Mucosa of stomach (tissue), 1 donor: Measurements from ENCODE around the gene SLX4.
"Not testable (repeated sequence)": the region's sequence is repeated elsewhere in the genome, so short reads cannot be mapped to it uniquely, and the experiment has no call there.

Experiments used
- H3K27me3 ChIP-seq: one replicate; pipeline ENCODE4 v1.7.0; 2013; ENCODE audit warnings: mild to moderate bottlenecking, low read length; ENCODE audit not compliant: control insufficient read depth, insufficient read depth
- H3K36me3 ChIP-seq: one replicate; pipeline ENCODE4 v1.7.0; 2013; ENCODE audit warnings: low read length; ENCODE audit not compliant: control insufficient read depth, insufficient read depth
- H3K4me1 ChIP-seq: one replicate; pipeline ENCODE4 v1.7.0; 2013; ENCODE audit warnings: mild to moderate bottlenecking, low read length; ENCODE audit not compliant: control insufficient read depth, insufficient read depth
- H3K4me3 ChIP-seq: one replicate; pipeline ENCODE4 v1.7.0; 2013; ENCODE audit warnings: low read length
- H3K9ac ChIP-seq: one replicate; pipeline ENCODE4 v1.7.0; 2013; ENCODE audit warnings: mild to moderate bottlenecking, low read length, moderate library complexity
- H3K9me3 ChIP-seq: one replicate; pipeline ENCODE4 v1.7.0; 2013; ENCODE audit warnings: mild to moderate bottlenecking, low read length, moderate library complexity; ENCODE audit not compliant: control insufficient read depth
- donor health status: Pancreatic carcinoma.

The SLX4 gene, protein sequence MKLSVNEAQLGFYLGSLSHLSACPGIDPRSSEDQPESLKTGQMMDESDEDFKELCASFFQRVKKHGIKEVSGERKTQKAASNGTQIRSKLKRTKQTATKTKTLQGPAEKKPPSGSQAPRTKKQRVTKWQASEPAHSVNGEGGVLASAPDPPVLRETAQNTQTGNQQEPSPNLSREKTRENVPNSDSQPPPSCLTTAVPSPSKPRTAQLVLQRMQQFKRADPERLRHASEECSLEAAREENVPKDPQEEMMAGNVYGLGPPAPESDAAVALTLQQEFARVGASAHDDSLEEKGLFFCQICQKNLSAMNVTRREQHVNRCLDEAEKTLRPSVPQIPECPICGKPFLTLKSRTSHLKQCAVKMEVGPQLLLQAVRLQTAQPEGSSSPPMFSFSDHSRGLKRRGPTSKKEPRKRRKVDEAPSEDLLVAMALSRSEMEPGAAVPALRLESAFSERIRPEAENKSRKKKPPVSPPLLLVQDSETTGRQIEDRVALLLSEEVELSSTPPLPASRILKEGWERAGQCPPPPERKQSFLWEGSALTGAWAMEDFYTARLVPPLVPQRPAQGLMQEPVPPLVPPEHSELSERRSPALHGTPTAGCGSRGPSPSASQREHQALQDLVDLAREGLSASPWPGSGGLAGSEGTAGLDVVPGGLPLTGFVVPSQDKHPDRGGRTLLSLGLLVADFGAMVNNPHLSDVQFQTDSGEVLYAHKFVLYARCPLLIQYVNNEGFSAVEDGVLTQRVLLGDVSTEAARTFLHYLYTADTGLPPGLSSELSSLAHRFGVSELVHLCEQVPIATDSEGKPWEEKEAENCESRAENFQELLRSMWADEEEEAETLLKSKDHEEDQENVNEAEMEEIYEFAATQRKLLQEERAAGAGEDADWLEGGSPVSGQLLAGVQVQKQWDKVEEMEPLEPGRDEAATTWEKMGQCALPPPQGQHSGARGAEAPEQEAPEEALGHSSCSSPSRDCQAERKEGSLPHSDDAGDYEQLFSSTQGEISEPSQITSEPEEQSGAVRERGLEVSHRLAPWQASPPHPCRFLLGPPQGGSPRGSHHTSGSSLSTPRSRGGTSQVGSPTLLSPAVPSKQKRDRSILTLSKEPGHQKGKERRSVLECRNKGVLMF (N-terminal part only)

DNA sequence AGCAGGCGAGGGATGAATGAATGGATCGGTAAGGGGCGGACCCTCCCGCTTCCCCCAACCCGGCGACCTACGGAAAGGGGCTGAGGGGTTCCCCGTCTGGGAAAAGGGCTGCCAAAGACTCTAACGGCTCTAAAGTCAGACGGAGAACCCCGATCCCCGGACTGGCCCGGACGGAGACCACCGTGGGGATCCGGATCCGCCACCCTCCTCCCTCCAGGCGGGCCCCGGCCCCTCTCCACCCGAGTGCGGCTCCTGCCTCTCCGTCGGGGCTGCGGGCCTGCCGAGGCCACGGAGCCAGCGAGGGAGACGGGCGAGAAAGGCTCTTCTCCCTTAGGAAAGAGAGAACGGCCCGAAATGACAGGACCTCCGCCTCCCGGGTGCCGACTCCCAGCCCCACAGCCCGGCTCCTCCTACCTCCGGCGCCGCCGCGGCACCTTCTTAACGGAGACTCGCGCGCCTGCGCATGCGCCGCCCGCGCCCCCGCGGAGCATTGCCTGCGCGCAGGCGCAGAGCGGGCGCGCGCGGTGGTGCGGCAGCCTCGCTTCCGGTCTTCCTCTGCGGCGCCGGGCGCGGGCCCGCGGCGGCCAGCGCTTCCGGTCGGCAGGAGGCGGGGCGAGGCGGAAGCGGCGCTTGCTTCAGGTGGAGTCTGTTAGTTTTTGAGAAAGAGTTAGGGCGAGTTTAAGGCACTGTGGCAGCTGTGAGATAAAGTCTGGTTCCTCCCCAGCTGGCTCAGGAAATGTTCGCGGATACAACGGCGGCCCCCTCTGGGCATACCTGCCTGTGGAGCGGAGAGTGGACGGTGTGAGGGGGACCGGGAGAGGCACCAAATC lies at the start of gene SLX4:
TSS of gene SLX4 (minus strand) at position 461 of the 830 bp plus-strand sequence. CDS start 2,642 bp downstream, outside the sequence.
- H3K27me3 ChIP-seq: no peaks in the 10 kb centered on the region
- H3K36me3 ChIP-seq: no peaks in the 10 kb centered on the region
- H3K9me3 ChIP-seq: no peaks in the 10 kb centered on the region
- H3K9ac ChIP-seq: peak within 1 kb of the TSS; percentile 88
- peaks cover 18% of the 10 kb centered on the region for H3K4me1 ChIP-seq
- H3K4me3 ChIP-seq: peak within 1 kb of the TSS; percentile 99

DNA sequence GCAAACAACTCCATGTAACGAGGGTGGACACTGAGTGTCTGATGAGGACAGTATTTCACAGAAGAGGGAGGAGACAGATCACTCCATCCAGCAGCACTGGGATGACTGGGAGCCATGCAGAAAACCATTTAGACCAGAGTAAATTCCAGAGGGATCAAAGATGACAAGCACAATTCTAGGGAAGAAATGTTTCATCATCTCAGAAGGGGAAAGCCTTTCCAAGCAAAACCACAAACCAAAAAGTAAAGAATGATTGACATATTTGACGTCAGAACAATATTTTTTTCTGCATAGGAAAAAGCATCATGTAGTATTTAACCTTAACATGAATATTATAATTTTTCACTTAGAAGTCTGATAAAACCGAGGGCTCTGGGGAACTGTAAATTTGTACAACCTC lies 47.8 kb upstream of the SLX4 start:
- Histone ChIP-seq H3K9ac (no peak overlapping the region), H3K9me3 (no peaks in the 10 kb centered on the region), H3K4me3 (no peak overlapping the region), H3K36me3 (peaks cover 7% of the 10 kb centered on the region), H3K4me1 (peaks cover 14% of the 10 kb centered on the region), H3K27me3 (no peaks in the 10 kb centered on the region)

DNA sequence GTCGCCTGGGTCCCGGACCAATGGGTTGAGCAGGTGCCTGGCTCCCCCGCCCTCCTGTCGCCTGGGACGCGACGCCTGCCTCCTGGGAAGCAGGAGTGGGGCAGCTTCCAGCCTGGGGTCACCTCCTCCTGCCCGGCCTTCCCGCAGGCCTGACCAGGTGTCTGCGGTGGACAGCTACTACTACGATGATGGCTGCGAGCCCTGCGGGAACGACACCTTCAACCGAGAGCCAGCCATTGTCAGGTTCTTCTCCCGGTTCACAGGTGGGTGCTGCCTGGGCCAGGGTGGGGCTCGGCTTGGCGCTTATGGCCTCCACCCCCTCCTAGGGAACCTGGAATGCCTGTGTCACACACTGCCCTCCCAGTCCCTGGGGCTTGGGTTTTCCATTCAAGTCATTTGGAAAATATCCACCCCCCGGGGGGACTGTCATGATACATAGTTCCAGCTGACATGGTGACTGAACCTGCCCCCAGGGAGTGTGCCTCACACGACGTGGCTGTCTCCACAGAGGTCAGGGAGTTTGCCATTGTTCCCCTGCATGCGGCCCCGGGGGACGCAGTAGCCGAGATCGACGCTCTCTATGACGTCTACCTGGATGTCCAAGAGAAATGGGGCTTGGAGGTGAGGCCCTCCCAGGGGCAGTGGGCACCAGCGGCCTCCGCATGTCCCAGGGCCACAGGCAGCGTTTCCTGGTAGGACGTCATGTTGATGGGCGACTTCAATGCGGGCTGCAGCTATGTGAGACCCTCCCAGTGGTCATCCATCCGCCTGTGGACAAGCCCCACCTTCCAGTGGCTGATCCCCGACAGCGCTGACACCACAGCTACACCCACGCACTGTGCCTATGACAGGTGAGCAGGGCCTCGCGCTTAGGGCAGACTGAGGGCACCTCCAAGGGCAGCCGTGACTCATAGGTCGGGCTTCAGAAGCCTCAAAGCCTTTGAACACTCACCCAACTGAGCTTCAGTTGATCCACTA lies 45.4 kb upstream of the SLX4 start:
- Histone ChIP-seq H3K4me3 (no peak overlapping the region), H3K9ac (no peak overlapping the region), H3K36me3 (peaks cover 7% of the 10 kb centered on the region)

DNA sequence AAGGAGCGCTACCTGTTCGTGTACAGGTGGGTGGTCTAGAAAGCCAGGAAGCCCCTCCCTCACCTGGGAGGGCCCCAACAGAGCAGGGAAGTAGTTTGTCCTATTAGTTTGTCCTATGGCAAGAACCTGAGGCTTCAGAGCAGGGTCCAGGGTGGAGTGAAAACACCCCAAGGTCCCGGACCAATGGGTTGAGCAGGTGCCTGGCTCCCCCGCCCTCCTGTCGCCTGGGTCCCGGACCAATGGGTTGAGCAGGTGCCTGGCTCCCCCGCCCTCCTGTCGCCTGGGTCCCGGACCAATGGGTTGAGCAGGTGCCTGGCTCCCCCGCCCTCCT lies 44.7 kb upstream of the SLX4 start:
- H3K4me1 ChIP-seq: peaks cover 20% of the 10 kb centered on the region
- H3K27me3 ChIP-seq, H3K36me3 ChIP-seq, H3K4me3 ChIP-seq, H3K9me3 ChIP-seq, H3K9ac ChIP-seq: not testable (repeated sequence)

More for the DNA sequence above, 45.4 kb upstream of the SLX4 start:
- Histone ChIP-seq H3K4me1 (peaks cover 20% of the 10 kb centered on the region), H3K27me3 (no peaks in the 10 kb centered on the region), H3K9me3 (no peaks in the 10 kb centered on the region)

DNA sequence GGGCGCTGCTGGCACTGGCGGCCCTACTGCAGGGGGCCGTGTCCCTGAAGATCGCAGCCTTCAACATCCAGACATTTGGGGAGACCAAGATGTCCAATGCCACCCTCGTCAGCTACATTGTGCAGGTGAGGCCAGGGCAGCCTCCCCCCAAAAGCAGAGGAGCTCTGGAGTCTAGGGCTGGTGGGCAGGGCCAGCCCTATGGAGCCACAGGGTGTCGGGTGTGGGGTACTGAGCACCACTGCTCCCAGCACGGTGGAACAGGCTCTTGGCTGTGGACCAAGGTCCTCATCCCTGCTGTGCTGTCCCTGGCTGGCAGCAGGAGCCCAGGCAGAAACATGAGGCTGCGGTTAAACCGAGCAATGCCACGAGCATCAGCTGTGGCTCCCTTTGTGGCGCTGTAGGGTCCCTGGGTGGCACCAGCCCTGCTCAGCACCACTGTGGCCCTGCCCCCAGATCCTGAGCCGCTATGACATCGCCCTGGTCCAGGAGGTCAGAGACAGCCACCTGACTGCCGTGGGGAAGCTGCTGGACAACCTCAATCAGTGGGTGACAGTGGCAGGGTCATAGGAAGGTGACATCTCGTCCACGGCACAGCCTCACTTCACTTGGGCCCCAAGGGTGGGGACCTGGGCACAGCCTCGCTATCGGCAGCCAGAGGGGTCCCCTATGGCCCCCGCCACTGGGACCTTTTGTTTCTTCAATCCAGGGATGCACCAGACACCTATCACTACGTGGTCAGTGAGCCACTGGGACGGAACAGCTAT lies 44.2 kb upstream of the SLX4 start:
- H3K9ac ChIP-seq: no peak overlapping the region
- H3K27me3 ChIP-seq: no peaks in the 10 kb centered on the region
- no peaks in the 10 kb centered on the region for H3K9me3 ChIP-seq
- H3K36me3 ChIP-seq: peaks cover 7% of the 10 kb centered on the region
- no peak overlapping the region for H3K4me3 ChIP-seq
- peaks cover 20% of the 10 kb centered on the region for H3K4me1 ChIP-seq

DNA sequence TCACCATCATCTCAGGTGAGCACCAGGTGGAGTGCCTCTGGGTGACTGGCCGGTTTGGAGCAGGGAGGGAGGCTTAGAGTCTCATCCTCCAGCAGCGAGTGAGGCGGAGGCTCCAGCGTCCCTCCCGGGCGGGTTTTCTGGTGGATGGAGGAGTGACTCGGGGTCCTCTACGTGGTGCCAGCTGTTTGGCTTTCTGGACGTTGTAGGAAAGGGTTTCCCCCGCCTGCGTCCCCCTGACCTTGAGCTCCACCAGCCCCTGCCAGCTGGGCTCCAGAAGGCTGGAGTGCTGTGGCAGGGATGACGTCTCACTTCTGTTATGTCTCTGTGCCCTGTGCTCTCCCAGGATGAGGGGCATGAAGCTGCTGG lies 43.6 kb upstream of the SLX4 start:
- Histone ChIP-seq H3K4me3 (no peak overlapping the region), H3K27me3 (no peaks in the 10 kb centered on the region), H3K9me3 (no peaks in the 10 kb centered on the region), H3K9ac (no peak overlapping the region), H3K4me1 (peaks cover 20% of the 10 kb centered on the region), H3K36me3 (peaks cover 7% of the 10 kb centered on the region)

DNA sequence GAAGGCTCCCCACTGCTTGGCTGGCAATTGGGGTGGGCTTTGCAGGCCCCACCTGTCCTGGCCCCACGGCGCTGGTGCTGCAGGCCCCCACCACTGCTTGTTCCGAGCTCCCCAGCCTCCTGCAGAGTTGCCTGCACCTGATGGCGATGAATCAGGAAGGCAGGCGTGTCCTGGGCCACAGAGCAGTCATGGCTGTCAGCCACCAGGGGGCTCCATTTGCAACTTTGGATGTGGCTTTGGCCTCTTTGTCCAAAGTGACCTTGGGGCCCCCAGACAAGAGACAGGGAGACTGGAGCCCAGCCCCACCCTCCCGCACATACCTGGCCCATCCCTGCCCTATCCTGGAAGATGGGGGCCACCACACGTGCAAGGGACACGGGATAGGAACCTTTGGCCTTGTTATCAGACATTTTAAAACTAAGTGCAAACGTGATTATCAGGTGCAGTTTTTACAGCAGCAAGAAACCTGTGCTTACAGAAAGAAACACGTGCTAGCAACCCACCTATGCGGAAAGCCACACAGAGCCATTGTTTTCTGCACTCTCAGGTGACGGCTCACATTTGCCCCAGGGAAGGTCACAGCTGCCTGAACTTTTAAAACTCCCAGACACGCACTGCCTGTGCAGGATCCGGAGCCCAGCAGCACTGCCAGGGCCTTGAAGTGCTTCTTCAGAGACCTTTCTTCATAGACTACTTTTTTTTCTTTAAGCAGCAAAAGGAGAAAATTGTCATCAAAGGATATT lies 43.0 kb upstream of the SLX4 start, which contains the start of gene DNASE1:
TSS of gene DNASE1 (plus strand) at position 443 of the 743 bp plus-strand sequence. CDS start 683 bp downstream, outside the sequence.
- no peak within 1 kb of the TSS for H3K4me3 ChIP-seq
- peaks cover 7% of the 10 kb centered on the region for H3K36me3 ChIP-seq
- H3K4me1 ChIP-seq: peaks cover 20% of the 10 kb centered on the region
- H3K27me3 ChIP-seq: no peaks in the 10 kb centered on the region
- H3K9me3 ChIP-seq: no peaks in the 10 kb centered on the region
- no peak within 1 kb of the TSS for H3K9ac ChIP-seq

DNA sequence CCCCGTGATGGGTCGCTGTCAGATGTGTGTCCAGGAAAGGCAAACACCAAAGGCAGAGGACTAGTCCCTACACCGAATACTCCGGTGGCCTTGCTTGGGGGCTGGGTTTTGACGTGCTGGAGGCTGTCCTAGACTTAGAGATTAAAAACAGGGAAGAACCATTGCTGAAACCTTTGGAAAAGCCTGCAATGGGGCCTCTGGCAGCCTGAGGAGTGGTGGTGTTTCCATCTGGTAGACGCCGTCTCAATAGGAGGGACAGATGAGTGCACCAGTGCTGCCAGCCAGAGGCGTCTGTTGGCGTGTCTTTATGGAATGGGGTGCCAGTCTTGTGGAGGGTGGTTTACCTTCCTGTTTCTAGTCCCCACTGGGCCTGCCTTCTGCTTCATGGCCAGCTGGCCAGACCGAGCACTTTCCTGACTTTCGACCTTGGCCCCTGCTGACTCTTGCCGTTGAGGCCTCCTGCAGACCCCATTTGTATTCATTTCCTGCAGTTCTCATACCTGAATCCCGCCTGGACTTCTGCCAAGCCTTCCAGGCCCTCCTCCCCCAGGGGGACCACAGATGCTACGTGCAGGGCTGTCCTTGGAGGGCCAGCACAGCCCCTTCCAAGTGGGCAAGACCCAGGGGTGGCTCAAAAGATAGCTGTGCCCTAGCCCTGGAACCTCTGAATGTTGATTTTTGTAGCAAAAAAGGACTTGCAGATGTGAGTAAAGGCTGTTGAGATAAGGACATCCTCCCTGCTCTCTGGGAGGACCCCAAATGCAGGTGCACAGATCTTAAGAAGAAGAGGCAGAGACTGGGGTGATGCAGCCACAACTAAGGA lies 41.2 kb upstream of the SLX4 start:
- Histone ChIP-seq H3K27me3 (no peaks in the 10 kb centered on the region), H3K4me1 (peaks cover 20% of the 10 kb centered on the region), H3K9ac (no peak overlapping the region), H3K36me3 (peaks cover 7% of the 10 kb centered on the region), H3K9me3 (no peaks in the 10 kb centered on the region), H3K4me3 (no peak overlapping the region)
